EL (cell line): Measurements from ENCODE around the gene TIMM22.

ENCODE experiments used
- DNase-seq: peaks from one replicate; pipeline ENCODE4 v3.0.0-alpha.2; 2016

The TIMM22 gene

DNA sequence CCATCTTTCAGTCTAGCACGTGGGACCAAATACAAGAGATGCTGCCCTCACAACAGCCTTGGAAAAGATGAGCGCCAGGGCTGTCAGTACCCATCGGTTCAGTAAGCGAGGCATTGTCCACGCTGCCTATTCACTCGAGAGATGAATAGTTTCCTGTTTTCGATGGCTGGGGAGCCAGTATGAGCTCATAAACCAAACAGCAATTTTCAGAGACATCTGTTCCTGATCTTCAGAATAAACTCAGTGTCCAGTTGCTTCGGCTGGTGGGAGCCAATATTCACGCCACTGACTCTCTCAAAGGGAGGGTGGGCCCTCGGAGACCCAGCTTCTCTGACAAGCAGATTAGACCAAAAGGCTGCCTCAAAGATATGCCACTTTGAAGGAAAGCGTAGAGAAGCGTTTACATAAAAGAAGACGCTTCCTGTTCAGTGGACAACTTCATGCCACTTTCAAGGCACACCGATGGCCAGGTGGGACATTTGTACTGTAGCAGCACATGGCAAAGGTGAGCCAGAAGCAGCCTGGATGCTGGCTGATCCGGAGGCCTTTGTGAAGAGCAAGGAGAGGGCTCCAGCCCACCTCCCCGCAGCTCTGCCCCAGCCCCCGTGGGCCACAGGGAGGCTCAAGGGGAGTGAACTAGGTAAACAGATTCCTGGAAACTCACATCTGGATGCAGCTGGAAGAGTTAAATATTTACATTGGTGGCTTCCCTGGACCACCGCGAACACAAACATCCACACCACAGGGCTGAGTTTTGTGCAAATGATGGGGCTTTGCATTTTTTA is 6.0 kb downstream of the TIMM22 start:
- DNase-seq, result peak; percentile 60

DNA sequence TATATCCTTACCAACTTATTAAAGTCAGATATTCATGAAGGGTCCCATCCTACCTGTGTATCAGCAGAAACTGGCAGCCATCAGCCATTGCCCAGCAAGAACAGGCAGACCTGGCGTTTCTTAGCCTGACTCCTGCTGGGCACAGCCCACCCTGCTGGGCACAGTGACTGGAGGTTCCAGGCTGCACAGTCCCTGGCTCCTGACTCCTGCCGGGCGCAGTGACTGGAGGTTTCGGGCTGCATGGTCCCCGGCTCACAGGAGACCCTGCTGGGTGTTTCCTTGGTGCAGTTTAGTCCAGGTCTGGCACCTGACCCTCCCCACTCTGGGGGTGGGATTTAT is 6.7 kb downstream of the TIMM22 start:
- DNase-seq, result no peak

DNA sequence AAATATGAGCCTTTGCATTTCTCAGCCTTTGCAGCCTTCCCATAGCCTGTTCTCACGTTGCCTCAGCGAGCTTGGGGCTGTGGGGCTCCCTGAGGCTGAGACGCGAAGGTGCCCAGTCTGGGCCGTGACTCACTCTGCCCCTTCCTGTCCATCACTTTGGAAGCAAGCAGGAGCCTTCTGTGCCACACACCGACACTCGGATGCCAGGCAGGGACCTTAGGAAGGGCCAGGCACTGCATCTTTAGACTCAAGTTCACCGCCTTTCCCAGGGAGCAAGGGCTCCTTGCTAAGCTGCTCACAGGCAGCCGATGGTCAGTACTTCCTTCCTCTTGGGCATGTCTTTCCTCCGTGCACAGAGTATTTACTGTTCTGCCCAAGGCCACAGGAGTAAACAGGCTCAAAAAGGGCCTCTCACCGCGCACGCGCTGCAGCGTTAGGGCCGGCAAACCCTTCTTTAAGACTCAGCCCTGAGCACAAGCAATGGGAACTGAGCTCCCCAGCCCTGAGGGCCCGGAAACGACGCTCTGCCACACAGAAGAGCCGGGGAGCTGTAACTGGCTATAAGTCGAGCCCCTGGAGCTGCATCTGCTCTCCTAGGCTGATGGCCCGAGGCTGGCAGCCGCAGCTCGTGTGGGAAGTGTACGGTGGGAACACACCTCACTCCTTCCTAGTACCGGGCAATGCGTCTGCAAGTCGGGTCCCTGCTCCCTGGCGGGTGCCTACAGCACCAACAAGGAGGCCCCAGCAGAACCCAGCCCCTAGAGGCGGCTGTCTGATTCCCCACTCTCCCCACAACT is 7.2 kb downstream of the TIMM22 start:
- no peak for DNase-seq

DNA sequence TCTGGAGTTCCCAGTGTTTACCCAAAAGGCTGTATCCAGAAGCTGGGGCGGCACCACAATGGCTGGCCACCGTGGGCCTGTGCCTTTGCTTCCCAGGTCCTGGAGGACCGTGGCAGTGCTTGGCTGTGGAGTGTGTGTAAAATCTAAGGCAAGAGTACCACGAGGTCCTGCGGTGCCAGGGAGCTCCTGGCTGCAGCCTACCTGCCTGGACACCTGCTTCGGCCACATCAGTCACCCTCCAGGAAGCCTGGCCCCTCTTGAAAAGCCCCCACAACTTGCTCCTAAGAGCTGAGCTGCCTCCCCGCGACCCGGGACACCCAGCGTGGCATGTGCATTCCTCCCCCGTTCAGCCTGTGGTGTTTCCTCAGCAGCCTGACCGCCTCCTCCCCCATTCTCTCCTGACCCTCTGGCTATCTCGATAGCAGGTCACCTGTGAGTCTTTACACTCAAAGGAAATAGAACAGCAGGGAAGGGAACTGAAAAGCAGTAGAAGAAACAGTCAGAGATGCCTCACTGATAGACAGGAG is 7.9 kb downstream of the TIMM22 start:
- no peak for DNase-seq

DNA sequence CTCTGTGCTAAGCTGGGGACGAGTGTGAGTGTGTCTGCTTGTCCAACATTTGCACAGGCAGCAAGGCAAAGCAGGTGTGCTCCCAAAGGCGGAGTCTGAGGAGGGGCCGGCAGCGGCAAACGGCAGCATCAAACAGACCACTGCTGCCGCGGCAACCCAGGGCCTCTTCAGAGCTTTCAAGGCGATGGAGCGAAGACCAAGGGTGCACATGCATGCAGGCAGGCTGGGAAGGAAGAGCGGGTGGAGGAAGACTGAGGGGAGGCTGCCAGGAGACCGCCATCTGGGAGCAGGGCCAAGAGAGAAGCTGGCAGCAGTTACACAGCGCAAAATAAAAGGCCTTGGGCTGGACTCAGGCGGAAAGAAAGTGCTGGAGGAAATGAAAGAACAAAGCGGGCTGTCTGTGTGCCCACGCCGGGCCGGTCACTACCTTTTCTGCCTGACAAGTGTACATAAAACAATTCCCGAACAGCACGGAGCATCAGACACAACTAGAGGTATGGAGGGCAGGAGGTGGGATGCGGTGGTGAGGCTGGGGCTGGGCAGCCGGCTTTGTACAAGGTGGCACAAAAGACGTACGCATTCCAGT is 8.5 kb downstream of the TIMM22 start:
- DNase-seq, result no peak

DNA sequence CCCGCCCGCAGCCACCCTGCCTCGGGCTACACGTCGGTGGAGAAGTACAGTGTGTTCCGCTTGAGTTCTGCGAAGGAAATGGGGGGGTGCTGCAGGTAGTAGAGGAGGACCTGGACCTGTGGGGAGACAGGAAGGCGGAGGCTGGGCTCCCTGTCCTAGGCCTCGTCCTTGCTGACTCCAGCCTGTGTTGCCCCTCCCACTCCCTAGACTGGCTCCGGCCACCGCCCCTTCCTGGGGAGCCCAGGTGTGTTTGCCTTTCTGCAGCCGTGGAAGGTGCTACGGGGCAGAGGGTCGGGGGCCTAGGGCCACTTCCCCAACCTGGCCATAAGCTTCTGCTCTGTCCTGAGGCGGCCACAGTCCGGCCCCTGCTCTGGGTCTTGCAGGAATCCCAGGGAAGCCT is 9.1 kb downstream of the TIMM22 start:
- DNase-seq, result no peak

DNA sequence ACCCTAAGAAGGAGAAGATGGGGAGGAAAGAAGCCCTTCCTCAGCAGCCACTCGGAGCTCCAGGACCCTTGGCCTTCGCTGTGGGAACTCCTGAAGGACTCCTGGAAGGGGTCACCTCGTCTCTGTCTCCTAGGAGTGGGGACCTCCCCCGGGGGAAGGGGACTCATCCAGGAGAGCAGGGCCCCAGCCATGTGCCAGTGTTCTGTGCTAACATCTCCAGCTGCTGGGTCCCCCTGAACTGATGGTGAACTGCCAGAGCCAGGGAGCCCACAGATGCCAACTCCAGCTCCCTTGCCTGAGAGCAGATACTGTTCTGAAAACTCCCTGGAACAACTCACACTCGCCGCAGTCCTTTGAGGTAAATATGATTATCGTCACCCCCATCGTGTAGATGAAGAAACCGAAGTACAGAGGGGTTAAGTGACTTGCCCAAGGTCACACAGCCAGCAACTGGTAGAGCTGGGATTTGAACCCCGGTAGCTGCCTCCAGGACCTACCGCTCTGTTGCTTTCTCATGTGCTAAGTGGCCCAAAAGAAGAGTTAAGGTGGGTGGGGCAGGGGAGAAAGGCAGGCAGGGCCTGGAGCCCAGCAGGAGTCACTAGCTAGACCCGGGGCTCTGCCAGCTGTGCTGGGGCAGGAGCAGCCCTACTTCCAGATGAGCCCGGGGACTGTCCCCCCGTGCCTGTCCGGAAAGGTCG is 10.5 kb downstream of the TIMM22 start:
- DNase-seq, result no peak

DNA sequence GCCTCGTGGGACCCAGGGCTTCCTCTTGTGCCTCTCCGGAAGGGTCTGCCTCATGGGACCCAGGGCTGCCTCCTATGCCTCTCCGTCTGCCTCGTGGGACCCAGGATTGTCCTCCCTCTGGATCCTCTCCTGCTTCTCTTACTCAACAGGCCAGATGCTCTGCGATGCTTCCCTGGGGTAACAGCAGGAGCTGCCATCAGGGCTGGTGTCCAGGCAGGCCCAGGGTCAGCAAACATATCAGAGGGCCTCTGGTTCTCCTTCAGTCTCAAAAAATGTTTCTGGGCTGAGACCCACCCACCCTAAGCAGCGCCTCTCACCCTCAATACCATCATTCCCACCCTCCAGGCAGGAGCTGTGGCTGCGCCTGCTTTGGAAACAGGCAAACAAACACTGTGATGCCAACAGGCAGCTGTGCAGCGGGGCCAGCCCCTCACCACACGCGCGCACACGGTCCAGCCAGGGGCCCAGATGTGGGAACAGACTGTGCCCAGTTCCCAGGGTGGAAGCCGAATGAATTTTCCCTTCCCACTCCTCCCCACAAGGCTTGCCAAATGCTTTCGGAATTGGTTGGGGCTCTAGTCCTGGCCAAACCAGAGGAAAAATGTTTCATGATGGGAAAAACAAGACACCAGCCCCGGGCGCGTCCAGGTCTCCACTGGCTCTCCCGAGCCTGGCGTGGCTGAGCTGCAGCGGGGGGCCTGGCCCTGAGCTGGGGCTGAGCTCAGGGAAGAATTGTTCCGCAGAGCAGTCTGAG is 11.3 kb downstream of the TIMM22 start:
- DNase-seq, result no peak

DNA sequence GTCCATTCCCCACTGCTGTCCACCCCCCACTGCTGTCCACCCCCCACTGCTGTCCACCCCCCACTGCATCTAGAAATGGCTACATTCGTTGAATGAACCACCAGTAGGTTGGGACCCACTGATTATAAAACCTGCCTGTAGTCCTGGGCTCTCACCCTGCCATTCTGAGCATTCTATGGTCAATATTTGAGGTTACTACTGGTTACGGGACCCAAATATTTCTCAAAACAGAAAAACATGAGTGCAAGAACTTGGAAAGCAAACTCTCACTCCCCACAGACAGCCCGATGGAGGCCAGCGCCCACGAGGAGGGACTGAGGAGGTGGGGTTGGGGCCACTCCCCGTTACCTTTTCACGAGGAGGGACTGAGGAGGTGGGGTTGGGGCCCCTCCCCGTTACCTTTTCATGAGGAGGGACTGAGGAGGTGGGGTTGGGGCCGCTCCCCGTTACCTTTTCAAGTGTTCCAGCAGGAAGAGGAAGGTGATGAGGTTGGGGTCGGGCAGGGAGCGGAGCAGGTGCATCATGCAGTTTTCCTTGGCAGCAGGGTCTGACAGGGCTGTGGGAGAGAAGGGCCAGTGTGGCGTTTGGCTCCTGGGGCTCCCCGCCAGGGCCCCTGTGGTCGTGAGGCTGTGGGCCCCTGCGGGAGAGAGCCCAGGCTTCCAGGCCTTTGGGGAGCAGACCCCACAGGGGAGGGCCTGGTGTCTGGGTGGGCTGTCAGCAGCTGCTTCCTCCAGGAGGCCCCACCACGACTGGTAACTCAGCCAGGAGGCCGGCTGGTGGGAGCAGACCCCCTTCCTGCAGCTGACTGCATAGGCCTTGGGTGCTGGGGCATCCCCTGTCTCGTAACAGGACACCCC is 12.5 kb downstream of the TIMM22 start:
- DNase-seq, result no peak

DNA sequence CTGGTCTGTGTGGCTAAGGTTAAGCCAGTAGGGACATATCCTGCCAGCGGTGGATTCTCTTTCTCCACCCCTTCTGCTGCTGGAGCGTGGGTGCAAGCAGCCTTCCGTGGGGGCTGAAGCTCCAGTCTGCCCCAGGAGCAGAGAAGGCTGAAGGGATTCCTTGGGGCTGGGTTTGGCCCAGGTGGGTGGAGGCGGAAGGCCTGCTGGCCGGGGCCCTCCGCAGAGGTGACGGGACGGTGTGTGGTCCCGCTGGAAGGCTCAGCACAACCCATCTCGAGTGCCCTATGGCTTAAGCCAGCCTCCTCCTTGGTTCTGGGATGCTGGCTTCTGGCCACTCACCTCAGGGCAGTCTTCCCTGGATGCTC is 13.1 kb downstream of the TIMM22 start:
- no peak for DNase-seq

DNA sequence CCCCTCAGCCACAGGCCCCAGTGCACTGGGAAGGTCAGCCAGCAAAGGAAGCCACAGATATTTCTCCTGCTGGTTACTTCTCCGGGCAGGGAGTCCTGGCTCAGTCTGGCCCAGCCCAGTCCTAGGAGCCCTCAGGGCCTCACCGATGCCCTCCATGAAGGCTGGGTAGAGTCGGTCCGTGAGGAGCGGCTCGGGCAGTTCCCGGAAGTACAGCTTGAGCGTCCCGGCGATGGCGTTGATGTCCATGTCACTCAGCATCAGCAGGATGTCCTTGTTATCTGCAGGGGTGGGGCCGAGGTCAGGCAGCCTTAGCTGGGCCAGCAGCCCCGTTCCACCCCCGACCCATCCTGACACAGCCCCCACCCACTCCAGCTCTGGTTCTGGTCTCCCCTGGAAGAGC is 13.7 kb downstream of the TIMM22 start:
- no peak for DNase-seq

DNA sequence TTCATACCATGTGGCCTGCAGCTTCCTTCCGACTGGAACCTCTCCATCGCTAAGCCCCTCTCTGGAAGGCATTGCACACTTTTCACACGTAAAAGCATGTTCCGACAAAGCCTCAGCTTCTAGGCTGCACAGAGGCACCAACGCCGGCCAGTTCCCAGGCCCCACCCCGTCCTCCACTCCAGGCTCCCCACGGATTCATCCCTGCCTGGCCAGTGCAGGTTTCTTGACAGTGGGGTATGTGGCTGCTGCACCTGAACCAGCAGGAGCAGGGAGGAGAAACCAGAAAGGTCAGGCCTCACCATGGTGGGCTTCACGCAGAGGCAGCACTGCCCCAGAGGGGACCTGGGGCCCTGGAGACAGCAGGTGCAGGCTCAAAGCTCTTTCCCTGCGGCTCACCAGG is 14.2 kb downstream of the TIMM22 start:
- no peak for DNase-seq

DNA sequence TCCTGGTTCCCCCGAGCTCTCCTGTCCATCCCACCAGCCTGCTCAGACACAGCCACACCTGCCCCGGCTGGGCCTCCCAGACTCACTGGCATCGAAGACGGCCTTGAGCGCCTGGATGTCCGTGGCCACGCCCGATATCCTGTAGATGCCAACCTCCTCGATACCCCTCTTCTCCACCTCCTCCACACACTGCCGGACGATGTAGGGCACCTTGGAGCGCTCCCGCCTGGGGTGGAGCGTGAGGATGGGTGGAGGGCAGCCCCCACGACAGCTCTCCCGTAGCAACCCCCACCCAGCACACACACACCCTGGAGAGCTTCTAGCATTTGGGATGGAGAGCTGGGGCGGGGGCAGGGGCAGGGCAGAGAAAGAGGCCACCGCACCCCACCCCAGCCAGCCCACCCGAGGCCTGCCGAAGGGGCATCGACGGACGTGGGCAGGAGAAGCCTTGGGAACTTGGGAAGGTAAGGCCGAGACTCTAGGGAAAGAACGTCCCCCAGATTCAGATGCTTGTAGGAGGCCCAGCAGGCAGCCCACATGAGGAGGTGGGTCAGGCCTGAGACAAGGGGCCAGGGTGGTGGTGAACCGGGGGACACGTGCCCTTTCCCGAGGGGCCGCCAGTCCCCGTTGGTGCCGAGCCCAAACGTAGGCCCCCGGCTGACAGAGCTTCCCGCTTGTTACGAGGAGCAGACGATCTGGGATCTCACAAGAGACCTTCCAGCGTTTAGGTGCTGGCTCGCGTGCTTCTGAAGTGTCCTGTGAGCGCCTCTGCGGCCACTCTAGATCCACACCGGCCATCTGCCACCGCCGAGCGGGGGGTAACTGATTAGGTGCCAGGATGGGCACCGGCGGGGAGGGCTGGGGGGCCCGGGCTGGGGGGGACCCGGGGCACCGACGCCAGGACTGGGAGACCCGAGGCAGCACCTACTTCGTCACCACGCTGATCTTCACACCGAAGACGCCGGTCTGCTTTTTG is 15.1 kb downstream of the TIMM22 start:
- DNase-seq, result no peak

DNA sequence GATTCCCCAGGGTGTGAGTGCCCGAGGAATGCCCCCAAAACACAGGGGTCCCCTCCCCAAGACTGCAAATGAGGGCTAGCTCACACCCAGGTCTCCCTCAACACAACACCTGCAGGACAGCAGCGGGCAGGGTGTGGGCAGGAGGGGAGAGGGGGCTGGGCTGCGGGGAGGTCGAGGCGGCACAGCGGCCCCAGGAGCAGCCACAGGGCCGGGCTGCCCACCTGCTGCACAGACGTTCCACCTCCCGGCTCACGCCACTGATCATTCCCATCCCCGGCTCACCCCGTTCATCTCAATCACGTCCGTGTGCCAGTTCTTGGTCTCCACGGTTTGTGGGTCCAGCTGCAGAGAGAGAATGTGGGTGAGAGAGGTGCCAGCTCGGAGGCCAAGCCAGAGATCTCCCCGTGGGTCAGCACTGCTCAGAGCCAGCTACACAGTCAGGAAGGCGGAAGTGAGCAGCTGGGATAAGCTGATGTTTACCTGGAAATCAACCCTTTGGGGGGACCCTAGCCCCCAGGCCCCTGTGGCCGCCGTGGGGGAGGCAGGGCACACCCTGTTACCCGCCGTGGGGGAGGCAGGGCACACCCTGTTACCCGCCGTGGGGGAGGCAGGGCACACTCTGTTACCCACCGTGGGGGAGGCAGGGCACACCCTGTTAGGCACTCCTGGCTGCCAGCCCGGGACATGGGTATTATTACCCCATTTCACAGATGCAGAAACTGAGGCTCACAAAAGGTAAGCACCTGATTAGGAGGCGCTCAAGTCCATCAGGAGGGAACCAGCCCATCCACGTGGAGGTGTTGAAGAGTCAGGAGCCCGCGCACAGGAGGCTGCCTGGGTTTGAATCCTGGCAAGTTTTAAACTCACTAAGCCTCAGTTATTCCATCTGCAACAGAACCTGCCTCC is 16.1 kb downstream of the TIMM22 start:
- no peak for DNase-seq

DNA sequence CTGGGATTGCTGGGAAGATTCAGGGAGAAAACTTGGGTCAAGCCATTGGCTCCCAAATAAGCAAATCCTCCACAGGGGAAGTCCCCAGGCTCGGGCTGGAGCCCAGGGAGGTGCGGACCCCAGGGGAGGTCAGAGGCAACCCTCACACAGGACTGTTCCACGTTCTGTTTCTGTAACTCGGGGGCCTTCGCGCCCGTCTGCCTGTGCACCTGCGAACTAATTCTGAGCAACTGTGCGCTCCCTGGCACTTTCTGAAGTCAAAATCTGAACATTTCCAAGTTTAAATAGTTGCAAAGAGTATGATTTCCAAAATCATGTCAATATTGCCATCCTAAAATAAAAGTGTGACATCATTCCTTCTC is 16.8 kb downstream of the TIMM22 start:
- DNase-seq, result no peak

DNA sequence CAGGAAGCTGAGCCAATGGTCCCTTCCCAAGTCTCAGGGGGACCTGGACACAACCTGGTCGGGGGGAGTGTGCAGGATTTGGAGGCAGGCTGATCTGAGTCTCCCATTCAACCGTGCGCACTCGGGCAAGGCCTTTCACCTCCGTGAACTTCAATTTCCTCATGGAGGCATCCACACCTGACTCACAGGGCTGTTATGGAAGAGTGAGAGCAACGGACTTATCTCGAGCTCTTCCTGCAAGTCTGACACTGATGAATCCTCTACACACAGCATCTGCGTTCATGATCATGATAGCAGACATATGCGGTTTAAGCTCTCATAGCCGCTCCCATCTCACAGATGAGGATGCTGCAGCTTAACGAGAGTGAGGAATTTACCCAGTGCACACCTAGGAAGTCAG is 21.6 kb downstream of the TIMM22 start:
- no peak for DNase-seq

DNA sequence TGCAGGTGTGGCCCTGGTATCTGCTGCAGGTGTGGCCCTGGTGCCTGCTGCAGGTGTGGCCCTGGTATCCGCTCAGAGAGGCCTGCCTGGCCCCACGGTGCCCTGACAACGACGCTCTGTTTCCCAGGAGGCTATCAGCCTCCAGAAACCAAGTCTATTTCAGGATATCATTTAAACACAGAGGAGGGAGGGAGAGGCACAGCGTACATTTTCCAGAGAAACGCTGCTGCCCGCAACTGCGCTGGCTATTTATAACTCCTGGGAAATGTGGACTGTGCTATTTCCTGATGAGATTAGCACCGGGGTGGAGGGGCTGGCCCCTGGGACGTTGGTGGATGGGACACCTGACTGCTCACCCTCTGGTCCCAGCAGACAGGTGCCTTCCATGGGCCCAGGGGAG is 22.5 kb downstream of the TIMM22 start:
- DNase-seq, result no peak

DNA sequence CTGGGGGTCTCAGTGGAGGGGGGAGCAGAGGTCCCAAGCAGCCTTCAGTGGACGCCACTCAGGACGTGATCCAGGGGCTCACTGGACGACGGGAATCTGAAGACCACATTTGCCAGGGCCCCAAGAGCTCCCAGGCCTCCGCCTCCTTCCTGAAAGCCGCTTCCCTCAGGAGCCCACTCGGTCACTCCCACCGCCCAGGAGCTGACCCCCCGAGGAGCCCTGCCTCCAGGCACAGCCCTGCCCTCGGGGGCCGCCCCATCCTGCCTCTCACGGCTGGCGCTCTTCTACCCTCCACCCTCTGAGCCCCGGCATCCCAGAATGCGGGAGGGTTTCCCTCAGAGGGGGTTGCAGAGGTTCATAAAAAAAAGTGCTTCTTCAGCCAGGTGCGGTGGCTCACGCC is 24.2 kb downstream of the TIMM22 start:
- DNase-seq, result no peak

DNA sequence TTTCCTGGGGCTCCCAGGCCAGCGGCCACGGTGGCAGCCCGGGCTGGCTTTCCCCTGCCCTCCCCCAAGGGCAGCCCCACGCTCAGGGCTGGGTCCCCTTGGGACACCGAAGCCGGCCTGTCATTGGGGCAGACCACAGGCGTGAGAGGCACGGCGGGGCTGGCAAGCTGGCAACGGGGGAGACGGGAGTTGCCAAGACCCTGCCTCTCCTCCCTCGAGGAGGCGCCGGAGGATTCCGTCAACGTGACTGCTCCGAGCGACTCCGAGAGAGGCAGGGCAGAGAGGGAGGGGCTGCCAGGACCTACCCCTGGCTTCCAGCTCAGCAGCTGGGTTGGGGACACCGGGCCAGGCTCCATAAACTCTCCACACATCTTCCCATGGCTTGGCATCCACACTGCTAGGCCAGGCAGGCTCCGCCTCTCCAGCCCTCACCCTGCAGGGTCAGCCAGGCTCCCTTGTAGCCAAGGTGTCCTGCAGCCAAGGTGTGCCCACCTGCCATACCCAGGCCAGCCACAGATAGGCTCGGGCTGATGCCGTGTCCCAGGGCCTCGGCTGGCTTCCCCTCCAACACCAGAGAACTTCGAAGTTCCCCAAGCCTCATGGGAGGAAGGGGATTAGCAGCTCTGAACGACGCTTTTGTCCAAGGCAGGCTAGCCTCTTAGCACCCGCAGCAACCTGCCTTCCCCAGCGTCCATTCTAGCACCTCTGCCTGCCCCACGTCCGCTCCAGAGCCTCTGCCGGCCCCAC is 25.5 kb downstream of the TIMM22 start:
- DNase-seq, result no peak
